Thoracic aorta (tissue), 2 donors: ENCODE measurements around the gene KRTAP1-3. TPM values are rescaled to one million over a fixed set of nuclear protein-coding genes. Genes with fewer than 3 reads are reported as not detected.

Experiments
- ATAC-seq: fragments of 150-250 bp; one replicate; pipeline ENCODE4 v1.8.0; 2017; ENCODE audit warnings: low read depth; ENCODE audit not compliant: insufficient number of reproducible peaks, low FRiP score
- DNase-seq: peaks from one replicate; pipeline ENCODE4 v3.0.0-alpha.2; 2020; ENCODE audit warnings: low spot score
- H3K27ac ChIP-seq, 2 donors: fragments of 200-600 bp; sonication (generic); 1 replicate in 1 of 2; 2 replicates in 1 of 2; pipeline ENCODE4 v1.5.1; 2016; ENCODE audit warnings: mild to moderate bottlenecking in 2 of 2, moderate library complexity in 2 of 2
- H3K27me3 ChIP-seq: fragments of 200-600 bp; sonication (generic); replicated peaks from 2 replicates; pipeline ENCODE4 v1.6.0; 2016; ENCODE audit warnings: mild to moderate bottlenecking; ENCODE audit not compliant: insufficient read depth
- H3K36me3 ChIP-seq: fragments of 200-600 bp; sonication (generic); one replicate; pipeline ENCODE4 v1.5.1; 2016
- H3K4me1 ChIP-seq, 2 donors: fragments of 200-600 bp; sonication (generic); 1 replicate in 1 of 2; 2 replicates in 1 of 2; pipeline versions ENCODE4 v1.5.1 to v1.6.0; 2016; ENCODE audit warnings: low read depth in 2 of 2, mild to moderate bottlenecking in 1 of 2; ENCODE audit not compliant: control insufficient read depth in 1 of 2
- H3K4me3 ChIP-seq: fragments of 200-600 bp; sonication (generic); 2 replicates; pipeline ENCODE4 v1.5.1; 2016; ENCODE audit warnings: mild to moderate bottlenecking
- H3K9me3 ChIP-seq: fragments of 200-600 bp; sonication (generic); 2 replicates; pipeline ENCODE4 v1.5.1; 2016
- total RNA-seq, 2 donors: library from RNA; depleted of rRNA; stranded (reverse); fragments of >200 nt; gene quantifications; one replicate each; pipeline versions ENCODE4 v1.1.0 to v1.2.3, GENCODE V29; 2016
- TF ChIP-seq, protein P1 (sequence below): fragments of 200-600 bp; sonication (generic); IDR thresholded peaks from one replicate; pipeline ENCODE4 v1.5.1; 2019; ENCODE audit warnings: antibody characterized with exemption

KRTAP1-3 gene
- total RNA-seq, 2 donors from 2014 or later = not detected

DNA sequence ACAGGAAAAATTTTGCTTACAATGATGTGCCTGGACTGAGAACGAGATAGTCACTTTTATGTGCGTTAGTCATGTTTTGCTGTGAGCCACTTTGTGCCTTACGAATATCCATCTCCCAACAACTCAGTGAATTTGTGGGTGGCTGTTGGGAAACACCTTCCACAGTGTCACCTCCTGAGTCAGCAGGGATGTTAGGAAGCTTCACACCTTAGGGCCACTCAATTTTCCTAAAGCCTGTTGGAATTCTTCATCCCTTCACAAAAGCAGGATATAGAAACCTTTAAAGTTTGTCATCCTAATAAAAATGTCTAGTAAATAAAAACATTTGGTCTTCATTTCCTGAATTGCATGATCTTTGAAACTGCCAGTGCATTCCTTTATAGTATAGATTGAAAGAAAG, 21.5 kb downstream of the KRTAP1-3 start:
- Histone ChIP-seq H3K27ac (no peak overlapping the region), H3K9me3 (no peaks in the 10 kb centered on the region), H3K27me3 (no peaks in the 10 kb centered on the region), H3K4me3 (no peak overlapping the region), H3K36me3 (no peaks in the 10 kb centered on the region), H3K4me1 (no peaks in the 10 kb centered on the region)
- TF ChIP-seq, protein P1, sequence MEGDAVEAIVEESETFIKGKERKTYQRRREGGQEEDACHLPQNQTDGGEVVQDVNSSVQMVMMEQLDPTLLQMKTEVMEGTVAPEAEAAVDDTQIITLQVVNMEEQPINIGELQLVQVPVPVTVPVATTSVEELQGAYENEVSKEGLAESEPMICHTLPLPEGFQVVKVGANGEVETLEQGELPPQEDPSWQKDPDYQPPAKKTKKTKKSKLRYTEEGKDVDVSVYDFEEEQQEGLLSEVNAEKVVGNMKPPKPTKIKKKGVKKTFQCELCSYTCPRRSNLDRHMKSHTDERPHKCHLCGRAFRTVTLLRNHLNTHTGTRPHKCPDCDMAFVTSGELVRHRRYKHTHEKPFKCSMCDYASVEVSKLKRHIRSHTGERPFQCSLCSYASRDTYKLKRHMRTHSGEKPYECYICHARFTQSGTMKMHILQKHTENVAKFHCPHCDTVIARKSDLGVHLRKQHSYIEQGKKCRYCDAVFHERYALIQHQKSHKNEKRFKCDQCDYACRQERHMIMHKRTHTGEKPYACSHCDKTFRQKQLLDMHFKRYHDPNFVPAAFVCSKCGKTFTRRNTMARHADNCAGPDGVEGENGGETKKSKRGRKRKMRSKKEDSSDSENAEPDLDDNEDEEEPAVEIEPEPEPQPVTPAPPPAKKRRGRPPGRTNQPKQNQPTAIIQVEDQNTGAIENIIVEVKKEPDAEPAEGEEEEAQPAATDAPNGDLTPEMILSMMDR = no peak
- ATAC-seq = no peak
- no peak for DNase-seq

DNA sequence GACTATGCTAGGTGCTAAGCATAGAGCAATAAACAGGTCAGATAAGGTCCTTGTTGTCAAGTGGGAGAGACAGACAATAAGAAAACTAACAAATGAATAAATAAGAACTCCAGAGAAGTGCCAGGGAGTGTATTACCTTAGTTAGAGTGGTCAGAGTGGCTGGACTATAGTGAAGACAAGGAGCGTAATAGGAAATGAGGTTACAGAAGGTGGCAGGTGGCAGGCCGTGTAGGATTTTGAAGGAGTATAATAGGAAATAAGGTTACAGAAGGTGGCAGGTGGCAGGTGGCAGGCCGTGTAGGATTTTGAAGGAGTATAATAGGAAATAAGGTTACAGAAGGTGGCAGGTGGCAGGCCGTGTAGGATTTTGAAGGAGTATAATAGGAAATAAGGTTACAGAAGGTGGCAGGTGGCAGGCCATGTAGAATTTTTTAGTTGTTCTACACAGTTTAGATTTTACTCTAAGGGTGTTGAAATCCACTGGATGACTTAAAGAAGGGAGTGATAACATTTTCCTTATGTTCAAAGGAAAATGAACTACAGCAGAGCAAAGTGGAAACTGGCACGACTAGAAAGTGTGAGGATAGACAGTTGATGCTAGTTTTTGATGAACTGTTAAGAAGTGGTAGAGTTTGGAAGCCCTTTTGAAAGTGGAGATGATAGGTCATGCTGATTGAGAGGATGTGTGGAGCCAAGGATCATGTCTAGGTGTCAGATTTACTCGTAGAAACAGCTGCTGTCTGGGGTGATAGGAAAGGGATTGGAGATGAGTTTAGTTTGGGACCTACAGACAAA, 22.2 kb downstream of the KRTAP1-3 start:
- ATAC-seq = no peak
- Histone ChIP-seq H3K27ac (no peak overlapping the region), H3K27me3 (no peaks in the 10 kb centered on the region), H3K36me3 (no peaks in the 10 kb centered on the region), H3K4me1 (no peaks in the 10 kb centered on the region), H3K9me3 (no peaks in the 10 kb centered on the region), H3K4me3 (no peak overlapping the region)
- DNase-seq = no peak
- TF ChIP-seq, protein P1 = no peak

DNA sequence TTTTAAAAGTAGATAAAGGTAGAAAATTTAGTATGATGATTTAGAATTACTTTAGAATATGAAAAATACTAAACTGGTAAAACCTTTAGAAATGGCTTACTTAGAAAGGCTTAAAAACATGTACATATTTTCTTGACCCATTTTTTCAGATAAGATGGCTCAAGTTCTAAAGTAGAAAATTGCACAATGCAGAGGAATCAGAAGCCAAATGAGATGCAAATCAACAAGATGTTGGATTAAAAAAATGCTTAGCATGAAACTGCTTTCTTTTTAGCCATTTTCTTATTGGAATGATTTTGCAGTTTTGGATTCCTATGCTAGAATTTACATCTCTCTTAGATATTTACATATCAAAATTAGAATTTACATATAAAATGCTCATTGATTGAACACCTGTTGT, 24.2 kb downstream of the KRTAP1-3 start:
- Histone ChIP-seq H3K4me1 (no peaks in the 10 kb centered on the region), H3K27me3 (no peaks in the 10 kb centered on the region), H3K36me3 (no peaks in the 10 kb centered on the region), H3K4me3 (no peak overlapping the region), H3K9me3 (no peaks in the 10 kb centered on the region), H3K27ac (no peak overlapping the region)
- ATAC-seq = no peak
- TF ChIP-seq, protein P1 = no peak
- DNase-seq = no peak

DNA sequence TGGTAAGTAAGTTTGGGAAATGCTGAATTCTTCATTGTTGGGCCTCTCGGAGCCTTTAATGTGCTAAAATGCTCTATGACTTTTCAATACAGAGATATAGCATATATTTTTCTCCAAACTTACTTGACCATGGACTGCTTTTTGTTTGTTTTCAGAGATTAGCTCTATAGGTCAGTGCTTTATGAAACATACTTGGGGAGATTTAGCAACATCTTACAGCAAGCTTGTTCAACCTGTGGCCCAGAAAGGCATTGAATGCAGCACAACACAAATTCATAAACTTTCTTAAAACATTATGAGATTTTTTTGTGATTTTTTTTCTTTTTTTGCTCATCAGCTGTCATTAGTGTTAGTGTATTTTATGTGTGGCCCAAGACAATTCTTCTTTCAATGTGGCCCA, 24.7 kb downstream of the KRTAP1-3 start:
- no peak for DNase-seq
- TF ChIP-seq, protein P1 = no peak
- no peaks in the 10 kb centered on the region for H3K36me3 ChIP-seq
- no peak for ATAC-seq
- H3K9me3 ChIP-seq = no peaks in the 10 kb centered on the region
- no peak overlapping the region for H3K27ac ChIP-seq
- H3K4me1 ChIP-seq = no peaks in the 10 kb centered on the region
- H3K27me3 ChIP-seq = no peaks in the 10 kb centered on the region
- H3K4me3 ChIP-seq = no peak overlapping the region

DNA sequence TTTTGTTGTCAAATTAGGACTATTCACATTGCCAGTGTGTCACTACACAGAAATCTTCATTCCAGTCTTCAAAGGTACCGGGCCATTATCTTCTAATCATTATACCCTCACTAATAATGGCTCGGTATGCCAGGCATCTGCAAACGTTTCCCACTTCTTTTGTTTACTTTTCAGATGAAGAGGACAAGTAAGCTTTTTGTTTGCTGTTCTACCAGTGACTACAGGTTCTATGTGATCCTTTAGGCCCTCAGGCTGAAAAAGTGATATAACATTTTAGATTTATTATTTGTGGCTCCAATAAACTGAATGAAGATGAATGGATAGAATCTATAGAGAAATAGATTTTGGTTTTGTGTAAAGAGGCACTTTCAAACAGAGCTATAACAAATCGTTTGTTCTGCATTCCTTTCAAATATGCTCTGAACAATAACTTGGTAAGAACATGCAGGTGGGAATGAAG, 25.3 kb downstream of the KRTAP1-3 start:
- TF ChIP-seq, protein P1 = no peak
- H3K27me3 ChIP-seq = no peaks in the 10 kb centered on the region
- no peaks in the 10 kb centered on the region for H3K9me3 ChIP-seq
- ATAC-seq = no peak
- H3K4me3 ChIP-seq = no peak overlapping the region
- H3K36me3 ChIP-seq = no peaks in the 10 kb centered on the region
- no peak for DNase-seq
- H3K27ac ChIP-seq = no peak overlapping the region
- H3K4me1 ChIP-seq = no peaks in the 10 kb centered on the region
